Stimulated activated CD4-positive, alpha-beta T cell treated with anti-CD3 and anti-CD28 coated beads, Interleukin-2, amount 100 ng/mL, for 48 hours (primary cell): ENCODE measurements around the gene KDM4C.
"Not testable (repeated sequence)": the region's sequence is repeated elsewhere in the genome, so short reads cannot be mapped to it uniquely, and the experiment has no call there.

Experiments used
- DNase-seq, 2 donors: peaks; one replicate each; pipeline ENCODE4 v3.0.0-alpha.2; 2020

The KDM4C gene

GRCh38 chr9:7180247-7180646 is 422.5 kb downstream of the KDM4C start:
- DNase-seq = no peak

DNA sequence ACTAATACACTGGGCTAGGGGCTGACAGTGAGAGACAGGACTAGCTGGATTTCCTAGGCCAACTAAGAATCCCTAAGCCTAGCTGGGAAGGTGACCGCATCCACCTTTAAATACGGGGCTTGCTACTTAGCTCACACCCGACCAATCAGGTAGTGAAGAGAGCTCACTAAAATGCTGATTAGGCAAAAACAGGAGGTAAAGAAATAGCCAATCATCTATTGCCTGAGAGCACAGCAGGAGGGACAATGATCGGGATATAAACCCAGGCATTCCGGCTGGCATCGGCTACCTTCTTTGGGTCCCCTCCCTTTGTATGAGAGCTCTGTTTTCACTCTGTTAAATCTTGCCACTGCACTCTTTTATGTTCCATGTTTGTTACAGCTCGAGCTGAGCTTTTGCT is 425.4 kb downstream of the KDM4C start:
- DNase-seq = not testable (repeated sequence)

DNA sequence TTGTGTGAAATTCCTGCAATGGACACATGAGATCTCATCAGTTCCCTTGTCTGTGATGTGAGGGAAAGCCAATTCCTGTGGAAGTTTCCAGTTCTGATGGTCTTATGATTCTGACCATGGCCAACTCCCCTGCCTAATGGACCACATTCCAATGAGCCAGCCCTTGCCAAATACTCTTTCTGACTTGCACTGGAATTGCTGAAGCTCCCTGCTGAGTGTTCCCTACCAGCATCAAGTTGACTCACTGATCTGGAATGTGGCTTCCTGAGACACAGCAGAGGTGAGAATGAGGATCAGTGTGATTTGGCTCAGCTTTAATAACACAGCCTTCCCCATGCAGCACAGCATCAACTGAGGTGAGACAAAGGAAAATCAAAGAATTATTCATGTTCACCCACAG is 427.8 kb downstream of the KDM4C start:
- no peak for DNase-seq

DNA sequence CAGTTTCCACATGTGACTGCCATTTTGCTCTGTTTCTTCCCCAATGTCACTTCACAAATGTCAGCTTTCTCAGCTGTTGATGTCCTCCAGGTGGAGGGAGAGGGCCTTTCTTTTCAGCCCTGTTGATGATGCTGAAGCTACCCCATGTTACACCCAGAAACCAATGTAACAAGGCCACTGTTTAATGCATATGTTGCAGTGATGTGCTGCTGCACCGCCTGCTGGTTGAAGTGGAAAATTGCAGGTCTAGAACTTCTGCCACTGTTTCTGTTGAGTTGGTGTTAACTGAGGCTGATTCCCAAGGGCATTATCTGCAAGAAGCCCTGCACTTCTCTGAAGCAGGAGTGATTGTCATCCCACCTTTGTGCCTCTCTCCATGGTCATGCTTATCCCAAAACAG is 428.4 kb downstream of the KDM4C start:
- DNase-seq = peak in 1 of 2 donors; percentile 1

DNA sequence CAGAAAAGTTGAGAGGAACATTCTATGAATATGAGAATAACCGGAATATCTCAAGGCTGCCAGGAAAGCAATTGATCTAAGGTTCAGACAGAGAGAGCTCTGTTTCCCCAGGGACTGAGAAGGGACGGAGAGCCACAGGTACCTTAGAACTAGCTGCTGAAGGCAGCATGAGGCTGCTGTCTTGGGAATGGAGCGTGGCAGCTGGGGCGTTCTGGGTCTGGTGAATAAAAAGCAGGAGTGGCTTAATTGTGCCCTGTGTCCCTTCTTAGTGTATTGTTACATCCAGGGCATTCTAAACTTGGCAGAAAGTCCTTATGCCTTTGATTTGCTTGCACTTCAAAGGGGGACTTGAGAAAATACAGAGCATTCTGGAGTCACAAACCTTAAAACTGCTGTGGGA is 434.5 kb downstream of the KDM4C start:
- no peak for DNase-seq

- DNase-seq = no peak
Observed at GRCh38 chr9:7195526-7195925, 437.8 kb downstream of the KDM4C start.

DNA sequence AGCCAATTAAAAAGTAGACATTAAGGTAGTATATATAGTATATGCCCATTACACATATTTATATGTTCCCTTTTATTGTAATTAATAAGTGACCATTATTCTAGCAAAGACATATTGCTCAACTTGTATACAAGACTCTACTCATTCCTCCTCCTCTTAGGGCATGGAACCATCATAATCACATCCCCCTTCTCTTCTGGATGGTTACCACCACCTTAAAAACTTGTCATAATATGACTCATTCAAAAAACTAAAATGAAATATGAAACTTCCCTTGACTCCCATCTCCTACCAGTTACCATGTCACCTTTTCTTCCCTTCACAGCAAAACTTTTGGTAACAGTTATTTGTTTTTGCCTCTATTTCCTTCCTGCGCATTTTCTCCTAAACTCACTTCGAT is 438.7 kb downstream of the KDM4C start:
- no peak for DNase-seq

DNA sequence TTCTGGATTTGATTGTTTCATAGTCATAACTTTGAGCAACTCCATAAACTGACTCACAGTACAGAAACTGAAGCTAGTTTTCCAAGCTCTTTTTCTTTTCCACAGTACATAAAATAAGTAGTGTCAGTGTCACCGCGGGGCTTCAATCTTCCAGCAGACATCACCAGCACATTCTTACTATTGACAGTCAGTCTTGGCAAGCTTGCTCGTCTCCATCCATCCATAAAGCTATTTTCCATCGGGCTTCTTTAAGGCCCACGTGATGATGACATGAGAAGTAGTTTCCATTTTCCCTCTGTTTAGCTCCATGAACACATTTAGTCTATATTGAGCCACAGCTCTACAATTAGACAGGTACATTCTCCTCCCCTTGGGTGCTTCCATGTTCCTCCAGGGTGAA is 443.4 kb downstream of the KDM4C start:
- DNase-seq = no peak

GRCh38 chr9:7205806-7206205 is 448.0 kb downstream of the KDM4C start:
- DNase-seq = no peak

DNA sequence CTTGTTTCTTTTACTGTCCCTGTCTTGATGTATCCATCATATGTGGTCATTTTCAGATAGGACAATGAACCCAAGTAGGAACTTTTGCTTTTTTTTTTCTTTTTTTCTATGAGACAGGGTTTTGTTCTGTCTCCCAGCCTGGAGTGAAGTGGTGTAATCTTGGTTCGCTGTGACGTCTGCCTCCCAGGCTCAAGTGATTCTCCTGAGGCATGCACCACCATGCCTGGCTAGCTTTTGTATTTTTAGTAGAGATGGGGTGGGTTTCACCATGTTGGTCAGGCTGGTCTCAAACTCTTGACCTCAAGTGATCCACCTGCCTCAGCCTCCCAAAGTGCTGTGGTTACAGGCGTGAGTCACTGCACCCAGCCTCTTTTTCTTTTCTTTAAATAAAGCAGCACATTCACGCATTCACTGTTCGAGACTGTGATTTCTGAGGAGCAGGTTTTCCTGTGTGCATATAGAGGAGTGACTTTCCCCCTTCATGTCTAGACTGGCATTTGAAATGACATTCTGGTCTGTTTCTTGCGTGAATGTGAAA is 448.5 kb downstream of the KDM4C start:
- no peak for DNase-seq

GRCh38 chr9:7209016-7209715 is 451.4 kb downstream of the KDM4C start:
- no peak for DNase-seq

DNA sequence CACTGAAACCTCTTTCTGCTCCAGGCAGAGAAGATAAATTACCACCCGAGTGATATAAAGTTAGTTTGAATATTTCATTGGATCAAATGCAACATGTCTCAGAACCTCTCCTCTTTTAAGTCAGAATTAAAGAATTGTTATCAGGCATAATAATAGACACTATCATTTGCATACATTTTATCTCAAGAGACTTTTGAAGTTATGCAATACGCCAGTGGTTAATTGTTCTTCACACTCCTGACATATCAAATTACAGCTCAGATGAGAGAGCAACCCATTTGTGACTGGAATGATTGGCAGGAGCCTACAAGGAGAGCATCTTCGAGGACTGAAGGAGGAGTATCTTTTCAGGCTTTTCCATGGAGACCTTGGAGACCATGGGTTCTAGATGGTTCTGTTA is 452.2 kb downstream of the KDM4C start:
- DNase-seq = no peak

DNA sequence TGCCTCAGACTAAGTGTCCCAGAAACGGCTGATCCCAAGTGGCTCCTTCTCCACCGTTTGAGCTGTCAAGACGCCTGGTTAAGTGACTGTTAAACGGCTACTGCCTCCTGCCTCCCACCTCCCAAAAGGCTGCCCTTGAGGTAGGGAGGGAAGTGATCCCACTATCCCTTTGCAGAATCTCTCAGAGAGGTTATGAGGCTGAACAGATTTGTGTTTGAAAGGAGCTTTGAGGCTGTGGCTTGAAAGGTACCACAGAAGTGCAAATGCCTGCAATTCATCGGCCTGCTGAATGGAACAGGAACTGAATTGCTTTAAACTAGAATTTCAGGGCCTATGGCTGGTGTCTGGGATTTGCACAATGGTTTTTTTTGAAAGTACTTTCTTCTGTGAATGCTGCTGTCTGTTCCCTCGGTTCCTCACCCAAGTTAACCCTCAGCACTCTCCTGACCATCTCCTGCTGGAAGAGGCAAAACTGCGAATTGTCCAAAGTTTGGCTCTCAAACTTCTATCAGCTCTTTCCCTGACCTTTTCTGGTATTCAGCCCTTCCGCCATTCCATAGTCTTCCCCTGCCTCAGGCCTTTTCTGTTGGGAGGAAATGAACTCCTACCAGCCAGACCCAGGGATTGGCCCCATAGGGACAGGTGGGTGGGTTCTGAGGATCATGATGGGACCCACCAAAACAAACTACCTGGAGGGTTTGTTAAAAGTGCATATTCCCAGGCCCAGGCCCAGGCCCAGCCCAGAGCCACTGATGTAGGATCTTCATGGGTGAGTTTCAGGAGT is 453.3 kb downstream of the KDM4C start:
- no peak for DNase-seq

DNA sequence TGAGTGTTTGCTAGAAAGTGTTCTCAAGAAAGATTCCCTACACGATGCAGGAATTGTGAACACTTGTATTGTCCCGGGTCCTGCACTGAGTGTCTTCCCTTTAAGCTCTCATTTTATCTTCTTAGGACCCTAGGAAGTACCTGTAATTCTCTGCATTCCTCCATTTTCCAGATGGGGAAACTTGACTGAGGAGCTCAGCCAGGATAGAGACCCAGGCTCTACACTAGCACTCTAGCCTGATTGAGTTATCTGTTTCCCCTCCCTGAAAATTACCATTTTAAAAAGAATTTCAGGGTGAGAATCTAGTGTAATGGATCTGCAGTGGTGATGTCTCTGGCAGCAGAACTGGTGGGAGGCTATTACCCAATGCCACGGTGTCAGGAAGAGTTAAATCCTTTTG is 453.9 kb downstream of the KDM4C start:
- DNase-seq = no peak

- DNase-seq = no peak
Observed at GRCh38 chr9:7212101-7212500, 454.3 kb downstream of the KDM4C start.

DNA sequence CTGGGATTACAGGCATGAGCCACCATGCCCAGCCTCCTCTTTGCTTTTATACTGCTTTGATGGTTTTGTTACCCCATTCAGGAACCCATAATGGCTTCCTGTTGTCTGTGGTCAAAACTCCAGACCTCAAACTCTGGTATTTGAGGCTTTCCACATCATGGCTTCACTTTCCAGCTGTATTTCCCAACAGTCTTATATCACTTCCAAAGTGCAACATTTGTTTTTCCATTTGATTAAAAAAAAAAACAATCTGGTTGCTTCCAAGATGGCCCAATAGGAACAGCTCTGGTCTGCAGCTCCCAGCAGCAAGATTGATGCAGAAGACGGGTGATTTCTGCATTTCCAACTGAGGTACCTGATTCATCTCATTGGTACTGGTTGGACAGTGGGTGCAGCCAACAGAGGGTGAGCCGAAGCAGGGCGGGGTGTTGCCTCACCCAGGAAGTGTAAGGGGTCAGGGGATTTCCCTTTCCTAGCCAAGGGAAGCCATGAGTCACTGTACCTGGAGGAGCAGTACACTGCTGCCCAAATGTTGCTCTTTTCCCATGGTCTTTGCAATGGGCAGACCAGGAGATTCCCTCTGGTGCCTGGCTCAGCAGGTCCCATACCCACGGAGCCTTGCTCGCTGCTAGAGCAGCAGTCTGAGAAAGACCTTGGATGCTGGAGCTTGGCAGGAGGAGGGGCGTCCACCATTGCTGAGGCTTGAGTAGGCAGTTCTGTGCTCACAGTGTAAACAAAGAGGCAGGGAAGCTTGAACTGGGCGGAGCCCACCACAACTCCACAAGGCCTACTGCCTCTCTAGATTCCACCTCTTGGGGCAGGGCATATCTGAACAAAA is 458.4 kb downstream of the KDM4C start:
- DNase-seq = peak in 1 of 2 donors; percentile 6

DNA sequence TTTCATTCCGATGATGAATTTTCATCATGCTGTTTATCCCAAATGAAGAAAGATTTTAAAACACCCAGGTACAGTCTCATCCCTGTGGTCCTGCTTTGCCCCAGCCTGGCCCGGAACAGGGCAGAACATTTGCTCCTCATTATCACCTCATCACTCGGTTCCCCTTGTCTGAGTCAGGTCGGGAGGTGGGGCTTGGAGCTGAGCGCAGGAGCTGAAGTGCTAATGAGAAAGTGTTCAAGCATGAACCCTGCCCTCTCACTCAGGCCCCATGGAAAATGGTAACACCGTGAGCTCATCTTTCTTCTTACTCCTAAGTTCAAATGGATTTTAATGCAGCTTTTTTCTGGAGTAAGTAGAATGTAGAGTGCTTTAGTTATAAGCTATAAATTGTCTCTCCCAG is 466.2 kb downstream of the KDM4C start:
- no peak for DNase-seq
